Memory B cell (primary cell): ENCODE results near the gene STK25.
"Not testable (repeated sequence)": the region's sequence is repeated elsewhere in the genome, so short reads cannot be mapped to it uniquely, and the experiment has no call there.

Source experiments
- ATAC-seq: fragments of 150-1000 bp; cut with Tn5 transposase; 2 replicates; pipeline ENCODE4 v1.10.0; 2021; ENCODE audit warnings: low read depth, mild to moderate bottlenecking, moderate library complexity
- DNase-seq, 2 donors: peaks; one replicate each; pipeline ENCODE4 v3.0.0; 2022; ENCODE audit warnings: low spot score in 2 of 2
- H3K27ac Mint-ChIP-seq: one replicate; pipeline ENCODE4 v1.8.0; 2022; ENCODE audit warnings: mild to moderate bottlenecking, moderate library complexity, mixed read lengths
- H3K27me3 Mint-ChIP-seq: one replicate; pipeline ENCODE4 v1.8.0; 2022; ENCODE audit warnings: mixed read lengths
- H3K36me3 Mint-ChIP-seq: one replicate; pipeline ENCODE4 v1.8.0; 2022; ENCODE audit warnings: mild to moderate bottlenecking, mixed read lengths
- H3K4me1 Mint-ChIP-seq: one replicate; pipeline ENCODE4 v1.8.0; 2022; ENCODE audit warnings: mixed read lengths
- H3K4me3 Mint-ChIP-seq: one replicate; pipeline ENCODE4 v1.8.0; 2022; ENCODE audit warnings: mild to moderate bottlenecking, moderate library complexity, mixed read lengths
- H3K9me3 Mint-ChIP-seq: one replicate; pipeline ENCODE4 v1.8.0; 2022; ENCODE audit warnings: mixed read lengths

STK25 gene

DNA sequence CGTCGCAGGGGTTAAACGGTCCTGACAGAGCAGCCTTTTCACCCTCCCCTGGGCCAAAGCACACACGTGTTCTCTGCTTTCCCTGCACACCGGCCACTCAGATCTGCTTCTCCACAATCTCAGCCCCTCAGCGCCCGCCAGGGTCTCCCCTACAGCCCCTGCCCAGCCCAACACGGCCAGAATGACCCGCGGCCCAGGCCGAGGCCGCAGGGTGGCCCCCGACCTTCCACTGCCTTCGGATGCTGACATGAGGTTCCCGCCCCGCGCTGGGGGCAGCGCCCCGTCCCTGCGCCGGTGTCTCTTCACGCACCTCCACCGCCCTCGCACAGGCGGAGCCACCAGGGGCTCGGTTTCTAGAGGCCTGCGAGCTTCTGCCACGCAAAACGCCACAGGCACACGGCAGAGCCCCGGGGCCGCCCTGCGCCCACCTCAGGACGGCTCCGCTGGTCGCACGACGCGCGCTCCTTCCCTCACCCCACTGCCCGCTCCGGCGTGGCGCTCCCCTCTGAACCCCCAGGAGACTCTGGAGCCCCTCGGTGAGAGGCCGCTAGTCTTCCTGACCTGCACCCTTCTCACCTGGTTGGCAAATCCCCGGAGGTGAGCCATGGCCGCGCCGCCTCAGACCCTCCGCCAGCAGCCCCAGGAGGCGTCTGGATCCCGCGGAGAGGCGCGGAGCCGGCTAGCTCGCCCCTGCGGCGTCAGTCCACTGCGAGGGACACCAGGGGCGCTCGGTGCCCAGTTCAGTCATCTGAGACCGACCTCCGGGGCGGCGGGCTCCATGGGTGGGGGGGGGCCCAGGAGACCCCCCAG lies 749 bp downstream of the STK25 start:
- Mint-ChIP-seq H3K4me1 (peaks cover 14% of the 10 kb centered on the region), H3K4me3 (peak overlapping the region; percentile 84), H3K9me3 (no peaks in the 10 kb centered on the region), H3K27ac (no peak overlapping the region), H3K36me3 (no peaks in the 10 kb centered on the region), H3K27me3 (no peaks in the 10 kb centered on the region)
- DNase-seq (peak; percentile 12 to 46), ATAC-seq (peak; percentile 5)

- H3K27me3 Mint-ChIP-seq: no peaks in the 10 kb centered on the region
- H3K36me3 Mint-ChIP-seq: no peaks in the 10 kb centered on the region
- no peak for DNase-seq
- ATAC-seq: no peak
- H3K4me1 Mint-ChIP-seq: peaks cover 14% of the 10 kb centered on the region
- H3K27ac Mint-ChIP-seq: no peak overlapping the region
- H3K4me3 Mint-ChIP-seq: peak overlapping the region; percentile 84
- no peaks in the 10 kb centered on the region for H3K9me3 Mint-ChIP-seq
Measured at GRCh38 chr2:241506793-241507429, 1.5 kb downstream of the STK25 start.

DNA sequence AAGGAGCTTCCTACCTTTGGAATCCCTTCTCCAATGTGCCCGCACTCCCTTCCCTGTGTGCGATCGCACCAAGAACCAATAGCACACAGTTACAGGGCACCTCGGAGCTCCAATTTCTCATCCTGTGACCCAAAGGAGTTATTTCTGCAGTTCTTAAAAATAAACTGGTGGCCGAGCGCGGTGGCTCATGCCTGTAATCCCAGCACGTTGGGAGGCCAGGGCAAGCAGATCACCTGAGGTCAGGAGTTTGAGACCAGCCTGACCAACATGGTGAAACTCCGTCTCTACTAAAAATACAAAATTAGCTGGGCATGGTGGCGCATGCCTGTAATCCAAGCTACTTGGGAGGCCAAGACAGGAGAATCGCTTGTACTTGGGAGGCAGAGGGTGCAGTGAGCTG lies 2.1 kb downstream of the STK25 start:
- H3K27ac Mint-ChIP-seq, ATAC-seq, H3K36me3 Mint-ChIP-seq, H3K4me3 Mint-ChIP-seq, H3K9me3 Mint-ChIP-seq, DNase-seq, H3K27me3 Mint-ChIP-seq: not testable (repeated sequence)
- peaks cover 14% of the 10 kb centered on the region for H3K4me1 Mint-ChIP-seq

DNA sequence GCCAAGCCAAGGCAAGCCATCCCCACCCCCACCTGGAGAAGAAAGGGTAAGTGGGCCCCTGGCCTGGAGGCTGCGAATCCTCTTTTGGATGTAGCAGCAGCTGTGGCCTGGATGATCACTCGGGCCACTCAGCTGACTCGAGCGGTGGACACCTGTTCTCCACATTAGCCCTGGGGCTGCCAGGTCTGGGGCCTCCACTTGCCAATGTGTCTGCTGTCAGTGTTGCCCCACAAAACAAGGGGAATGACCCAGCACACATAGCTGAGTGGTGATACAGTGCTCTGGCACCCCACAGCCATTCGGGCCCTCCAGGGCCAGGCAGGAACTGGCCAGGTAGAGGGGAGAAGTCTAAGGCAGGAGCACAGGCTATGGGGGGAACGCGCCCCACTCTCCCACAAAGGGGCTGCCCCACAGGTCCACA lies 2.6 kb downstream of the STK25 start:
- no peaks in the 10 kb centered on the region for H3K36me3 Mint-ChIP-seq
- peaks cover 14% of the 10 kb centered on the region for H3K4me1 Mint-ChIP-seq
- H3K27ac Mint-ChIP-seq: no peak overlapping the region
- ATAC-seq (no peak), DNase-seq (no peak)
- H3K9me3 Mint-ChIP-seq: no peaks in the 10 kb centered on the region
- no peaks in the 10 kb centered on the region for H3K27me3 Mint-ChIP-seq
- no peak overlapping the region for H3K4me3 Mint-ChIP-seq

GRCh38 chr2:241505086-241505780 lies 3.2 kb downstream of the STK25 start:
- ATAC-seq (no peak), DNase-seq (no peak)
- peaks cover 14% of the 10 kb centered on the region for H3K4me1 Mint-ChIP-seq
- no peak overlapping the region for H3K27ac Mint-ChIP-seq
- no peaks in the 10 kb centered on the region for H3K27me3 Mint-ChIP-seq
- no peak overlapping the region for H3K4me3 Mint-ChIP-seq
- no peaks in the 10 kb centered on the region for H3K36me3 Mint-ChIP-seq
- no peaks in the 10 kb centered on the region for H3K9me3 Mint-ChIP-seq

DNA sequence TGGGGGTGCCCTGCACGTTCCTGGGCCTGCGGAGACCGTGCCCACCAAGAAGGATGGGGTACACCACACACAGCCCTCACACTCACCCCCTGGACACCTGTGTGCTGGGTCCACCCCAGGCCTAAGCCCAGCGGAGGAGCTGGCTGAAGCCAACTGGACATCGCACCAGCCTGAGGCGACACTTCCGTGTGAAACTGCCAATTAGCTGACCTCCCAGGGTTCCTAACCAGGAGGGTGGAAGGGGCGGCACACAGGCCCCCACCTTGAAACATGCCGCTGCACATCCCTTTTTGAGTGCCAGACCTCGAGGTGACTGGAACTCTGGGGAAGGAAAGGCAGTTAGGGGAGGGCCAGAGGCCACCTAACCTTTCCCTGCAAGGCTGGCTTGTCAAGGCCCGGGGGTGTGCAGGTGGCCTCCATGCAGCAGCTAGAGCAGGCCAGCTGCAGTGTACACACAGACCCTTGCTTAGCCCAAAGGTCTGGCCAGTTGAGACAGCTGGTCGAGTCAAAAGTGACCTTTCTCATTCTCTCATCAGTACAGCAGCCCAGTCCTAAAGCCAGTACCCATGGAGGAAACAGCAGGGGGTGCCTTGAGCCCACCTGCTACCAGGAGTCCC lies 4.5 kb downstream of the STK25 start:
- Mint-ChIP-seq H3K4me3 (no peak overlapping the region), H3K36me3 (no peaks in the 10 kb centered on the region), H3K27me3 (no peaks in the 10 kb centered on the region), H3K27ac (no peak overlapping the region), H3K4me1 (peaks cover 9% of the 10 kb centered on the region), H3K9me3 (no peaks in the 10 kb centered on the region)
- DNase-seq (no peak), ATAC-seq (no peak)

DNA sequence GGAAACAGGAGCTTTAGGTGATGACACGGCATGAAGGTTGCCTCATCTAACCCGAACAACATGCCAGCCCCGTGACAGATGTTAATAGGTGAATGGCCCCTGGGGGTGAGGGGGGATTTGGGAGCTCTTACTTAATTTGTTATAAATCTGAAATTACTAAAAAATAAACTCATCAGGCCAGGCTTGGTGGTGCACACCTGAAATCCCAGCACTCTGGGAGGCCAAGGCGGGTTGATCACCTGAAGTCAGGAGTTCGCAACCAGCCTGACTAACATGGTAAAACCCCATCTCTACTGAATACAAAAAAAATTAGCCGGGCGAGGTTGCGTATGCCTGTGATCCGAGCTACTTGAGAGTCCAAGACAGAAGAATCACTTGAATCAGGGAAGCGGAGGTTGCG lies 6.1 kb downstream of the STK25 start:
- ATAC-seq: no peak
- Mint-ChIP-seq H3K27me3 (no peaks in the 10 kb centered on the region), H3K27ac (no peak overlapping the region), H3K4me1 (peaks cover 8% of the 10 kb centered on the region), H3K4me3 (no peak overlapping the region), H3K36me3 (no peaks in the 10 kb centered on the region), H3K9me3 (no peaks in the 10 kb centered on the region)
- DNase-seq: no peak

GRCh38 chr2:241501551-241501950 lies 6.8 kb downstream of the STK25 start:
- Mint-ChIP-seq H3K27ac (no peak overlapping the region), H3K4me3 (no peak overlapping the region), H3K27me3 (no peaks in the 10 kb centered on the region), H3K9me3 (no peaks in the 10 kb centered on the region), H3K36me3 (peaks cover 3% of the 10 kb centered on the region), H3K4me1 (peaks cover 7% of the 10 kb centered on the region)
- ATAC-seq: no peak
- DNase-seq: no peak

GRCh38 chr2:241501099-241501541 lies 7.3 kb downstream of the STK25 start:
- ATAC-seq: no peak
- no peak for DNase-seq
- Mint-ChIP-seq H3K27me3 (no peaks in the 10 kb centered on the region), H3K27ac (no peak overlapping the region), H3K4me3 (no peak overlapping the region), H3K4me1 (peaks cover 5% of the 10 kb centered on the region), H3K36me3 (peaks cover 3% of the 10 kb centered on the region), H3K9me3 (no peaks in the 10 kb centered on the region)

DNA sequence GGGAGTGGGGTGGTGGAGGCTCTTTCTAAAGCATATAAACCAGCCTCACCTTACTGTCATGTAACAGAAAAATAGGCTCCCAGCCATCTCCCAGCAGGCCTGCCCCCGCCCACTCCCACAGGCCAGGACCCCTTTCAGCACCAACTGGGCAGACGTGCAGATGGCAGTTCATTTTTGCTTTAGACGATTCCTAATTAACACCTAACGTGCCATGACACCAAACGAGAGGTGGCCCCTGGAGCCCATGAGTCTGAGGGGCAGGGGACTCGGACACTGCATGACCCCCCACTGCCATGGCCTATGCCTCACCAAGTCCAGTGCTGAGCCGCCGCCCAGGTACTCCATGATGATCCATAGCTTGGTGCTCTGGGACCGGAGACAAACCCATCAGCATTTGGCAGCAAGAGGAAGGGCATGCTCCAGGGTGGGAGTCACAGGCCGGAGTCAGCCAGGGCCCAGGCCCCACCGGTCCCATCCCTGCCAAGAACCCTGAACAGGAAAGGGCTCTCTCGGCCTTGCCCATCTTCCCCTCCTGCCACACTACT lies 7.9 kb downstream of the STK25 start:
- DNase-seq: no peak
- Mint-ChIP-seq H3K27ac (no peak overlapping the region), H3K9me3 (no peaks in the 10 kb centered on the region), H3K27me3 (no peaks in the 10 kb centered on the region), H3K4me1 (peaks cover 5% of the 10 kb centered on the region), H3K36me3 (peaks cover 3% of the 10 kb centered on the region), H3K4me3 (no peak overlapping the region)
- ATAC-seq: no peak

DNA sequence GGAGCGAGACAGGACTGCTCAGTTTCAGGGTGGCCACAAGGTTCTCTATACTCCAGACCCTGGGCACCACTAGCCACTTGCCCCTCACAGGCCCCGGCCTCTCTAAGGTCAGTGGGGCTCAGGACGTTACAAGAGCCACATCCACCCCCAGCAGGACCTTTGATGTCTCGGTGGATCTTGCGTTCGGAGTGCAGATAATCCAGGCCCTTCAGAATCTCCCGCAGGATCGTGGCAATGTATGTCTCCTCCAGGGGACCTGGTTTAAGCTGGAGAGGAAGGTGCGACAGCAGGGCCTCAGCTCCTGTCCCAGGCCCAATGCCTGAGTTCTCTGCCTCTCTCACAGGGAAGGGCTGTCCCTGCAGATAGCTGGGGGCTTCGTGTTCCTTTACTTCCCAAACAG lies 8.4 kb downstream of the STK25 start:
- peaks cover 5% of the 10 kb centered on the region for H3K36me3 Mint-ChIP-seq
- no peak overlapping the region for H3K27ac Mint-ChIP-seq
- H3K4me3 Mint-ChIP-seq: no peak overlapping the region
- DNase-seq (no peak), ATAC-seq (no peak)
- H3K9me3 Mint-ChIP-seq: no peaks in the 10 kb centered on the region
- H3K27me3 Mint-ChIP-seq: no peaks in the 10 kb centered on the region
- H3K4me1 Mint-ChIP-seq: no peaks in the 10 kb centered on the region

- ATAC-seq (no peak), DNase-seq (no peak)
- no peaks in the 10 kb centered on the region for H3K27me3 Mint-ChIP-seq
- no peaks in the 10 kb centered on the region for H3K4me1 Mint-ChIP-seq
- no peak overlapping the region for H3K27ac Mint-ChIP-seq
- peaks cover 7% of the 10 kb centered on the region for H3K36me3 Mint-ChIP-seq
- no peaks in the 10 kb centered on the region for H3K9me3 Mint-ChIP-seq
- H3K4me3 Mint-ChIP-seq: no peak overlapping the region
Measured at GRCh38 chr2:241499146-241499965, 9.0 kb downstream of the STK25 start.
